GM18498 (cell line): Measurements from ENCODE around the gene SRGAP3.

Source experiments
- ATAC-seq: cut with Tn5 transposase; IDR thresholded peaks from one replicate; pipeline ENCODE4 v1.9.1; 2021; ENCODE audit warnings: mild to moderate bottlenecking, moderate library complexity; ENCODE audit not compliant: unreplicated experiment

SRGAP3 gene

DNA sequence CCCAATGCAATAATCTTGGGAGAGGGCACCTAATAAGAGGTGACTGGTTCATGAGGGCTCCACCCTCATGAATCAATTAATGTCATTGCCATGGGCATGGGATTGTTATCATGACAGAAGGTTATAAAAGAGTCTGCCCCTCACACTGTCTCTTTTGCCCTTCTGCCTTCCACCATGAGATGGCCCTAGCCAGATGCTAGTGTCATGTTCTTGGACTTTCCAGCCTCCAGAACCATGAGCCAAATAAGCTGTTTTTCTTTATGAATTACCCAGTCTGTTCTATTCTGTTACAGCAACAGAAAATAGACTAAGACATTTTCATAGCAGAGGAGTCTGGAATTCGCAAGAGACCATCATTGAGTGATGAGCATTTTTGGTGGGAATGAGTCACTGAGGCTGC, 270.2 kb downstream of the SRGAP3 start:
- no peak for ATAC-seq

DNA sequence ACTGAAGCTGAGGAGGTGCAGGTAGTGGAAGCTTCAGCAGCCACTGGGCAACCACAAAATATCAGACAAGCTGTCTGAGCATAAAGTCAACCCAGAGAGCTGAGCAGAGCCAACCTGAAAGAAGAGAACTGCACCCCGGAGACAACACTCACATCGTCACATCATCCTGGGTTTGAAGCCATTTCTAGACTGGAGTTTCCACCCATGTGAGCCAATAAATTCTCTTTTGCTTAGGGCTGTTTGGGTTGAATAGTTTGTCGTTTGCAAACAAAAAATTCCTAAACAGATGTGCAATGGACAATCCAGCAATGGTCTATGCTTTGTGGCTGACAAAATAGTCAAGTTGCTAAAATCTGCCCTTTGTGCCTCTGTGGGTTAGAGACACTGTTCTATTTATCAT, 270.9 kb downstream of the SRGAP3 start:
- no peak for ATAC-seq

DNA sequence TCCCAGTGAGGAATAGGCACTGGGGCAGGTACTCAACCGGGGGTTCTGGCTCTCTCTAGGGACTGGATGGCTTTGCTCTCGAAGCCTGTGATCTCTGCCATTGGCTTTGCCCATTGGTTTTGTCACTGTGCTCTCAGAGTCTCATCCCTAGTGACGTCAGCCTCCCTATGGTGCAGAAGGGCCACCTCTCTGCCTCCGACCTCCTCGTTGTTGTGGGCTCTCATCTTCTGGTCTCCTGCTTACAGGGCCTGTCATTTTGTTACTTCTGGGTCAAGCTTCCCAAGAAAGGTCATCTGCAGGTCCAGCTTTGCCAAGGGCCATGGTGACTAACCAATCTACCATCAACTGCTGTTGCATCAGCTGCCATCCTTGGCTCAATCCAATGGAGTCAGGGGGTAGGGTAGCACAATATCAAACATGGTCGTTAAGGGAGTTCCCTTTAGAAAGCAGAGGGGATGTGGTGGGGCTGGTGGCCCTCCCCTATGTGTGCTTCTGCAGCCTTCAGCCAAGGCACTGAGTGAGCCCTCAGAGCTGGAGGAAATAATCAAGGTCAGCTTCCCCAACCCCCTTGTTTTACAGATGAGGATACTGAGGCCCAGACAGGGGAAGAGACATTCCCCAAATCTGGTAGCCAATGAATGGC, 272.8 kb downstream of the SRGAP3 start:
- ATAC-seq, result no peak

DNA sequence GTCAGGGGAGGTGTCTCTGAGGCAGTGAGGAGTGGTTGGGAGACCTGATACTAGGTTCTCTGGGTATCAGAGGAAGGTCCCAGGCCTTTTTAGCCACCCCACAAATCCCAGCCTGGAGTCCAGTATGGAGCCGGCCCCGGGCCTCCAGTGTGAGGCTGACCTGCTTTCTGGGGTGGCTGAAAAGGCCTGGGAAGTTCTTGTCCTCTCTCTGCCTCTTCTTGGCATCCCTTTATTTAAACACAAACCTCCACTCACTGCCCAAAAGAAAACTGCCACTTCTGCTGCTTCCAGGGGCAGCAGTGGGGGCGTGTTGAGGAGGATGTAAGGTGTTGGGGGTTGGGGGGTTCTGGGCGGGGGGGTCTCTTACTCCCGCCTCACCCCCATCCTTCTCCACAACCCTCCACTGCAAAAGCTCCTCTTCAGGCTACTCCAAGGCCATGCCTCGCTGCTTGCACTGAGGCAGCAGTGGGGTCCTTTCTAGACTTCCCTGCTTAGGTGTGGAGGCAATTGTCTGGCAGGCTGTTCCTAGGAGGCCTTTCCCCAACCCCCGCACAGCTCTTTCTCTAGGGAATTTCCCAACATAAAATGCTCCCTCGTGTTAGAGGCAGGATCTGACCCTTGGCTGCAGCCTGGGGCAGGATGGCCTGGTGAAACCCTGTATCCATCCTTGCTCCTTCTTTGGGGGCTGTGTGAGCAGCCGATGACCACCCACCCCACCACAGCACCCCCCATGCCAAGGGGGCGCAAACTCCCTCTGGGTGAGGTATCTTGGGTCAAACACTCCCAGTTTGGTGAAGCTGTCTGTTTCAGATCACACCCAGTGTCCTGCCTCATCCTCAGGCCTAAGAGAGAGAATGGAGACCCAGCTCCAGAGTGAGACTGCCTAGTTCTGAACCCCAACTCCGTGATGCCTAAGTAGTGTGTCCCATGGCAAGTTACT, 274.1 kb downstream of the SRGAP3 start:
- ATAC-seq, result no peak

DNA sequence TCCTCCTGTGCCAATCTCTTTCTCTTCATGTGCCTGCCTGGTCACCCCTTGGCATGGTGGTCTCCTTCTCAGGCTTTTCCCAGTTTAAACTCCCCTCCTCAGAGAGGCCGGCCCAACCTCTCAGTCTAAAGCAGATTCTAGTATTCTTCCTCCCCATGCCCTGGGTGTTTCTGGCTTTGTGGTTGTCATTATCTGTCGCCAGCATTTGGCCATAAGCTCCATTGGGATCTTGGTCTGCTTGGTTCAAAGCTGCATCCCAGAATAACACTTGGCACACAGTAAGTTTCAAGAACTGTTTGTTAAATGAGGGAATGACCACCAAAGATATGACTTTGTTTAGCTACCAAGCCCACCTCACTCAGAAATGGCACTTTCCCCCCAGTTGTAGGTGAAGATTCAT, 275.0 kb downstream of the SRGAP3 start:
- no peak for ATAC-seq

DNA sequence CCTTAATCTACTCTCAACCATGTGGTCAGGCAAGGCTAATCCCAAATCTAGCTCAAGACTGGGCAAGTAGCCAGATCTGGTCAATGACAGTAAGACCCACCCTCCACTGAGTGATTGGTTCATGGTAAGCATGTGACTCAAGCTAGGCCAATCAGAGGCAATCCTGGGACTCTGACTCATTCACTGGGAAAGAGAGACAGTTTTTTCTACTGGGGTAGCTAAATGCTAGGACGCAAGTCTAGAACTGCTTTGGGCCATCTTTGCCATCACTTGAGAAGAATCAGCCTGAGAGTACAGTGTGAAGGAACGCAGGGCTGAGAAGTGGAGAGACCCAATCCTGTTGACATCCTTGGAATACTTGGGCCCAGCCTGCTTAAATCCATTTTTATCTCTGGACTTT, 276.8 kb downstream of the SRGAP3 start:
- no peak for ATAC-seq

DNA sequence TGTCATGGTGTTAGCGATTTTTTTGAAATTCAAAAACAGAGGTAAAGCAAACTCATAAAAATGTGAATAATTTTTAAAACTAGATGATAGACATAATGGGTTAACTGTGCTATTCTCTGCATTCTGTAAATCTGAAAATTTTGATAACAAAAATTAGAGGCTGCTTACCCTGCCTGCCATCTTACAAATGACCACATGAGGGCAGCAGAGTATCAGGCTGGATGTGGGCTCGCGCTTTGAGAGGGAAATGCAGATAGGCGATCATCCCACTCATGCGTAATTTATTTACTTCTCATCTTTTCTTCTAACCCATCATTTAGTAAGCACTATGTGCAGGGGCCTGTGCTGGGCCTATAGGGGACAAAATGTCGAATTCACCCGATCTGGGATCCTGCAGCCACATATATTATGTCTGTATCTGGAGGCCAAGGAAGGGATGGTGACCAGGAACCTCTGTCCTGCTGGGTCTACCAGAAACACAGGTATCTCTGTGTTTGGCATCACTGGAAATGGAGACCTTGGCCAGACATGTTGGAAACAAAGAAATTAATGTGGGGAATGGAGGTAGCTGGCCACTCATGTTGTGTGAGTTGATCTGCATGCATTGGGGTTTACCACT, 278.4 kb downstream of the SRGAP3 start:
- ATAC-seq, result peak; percentile 58

DNA sequence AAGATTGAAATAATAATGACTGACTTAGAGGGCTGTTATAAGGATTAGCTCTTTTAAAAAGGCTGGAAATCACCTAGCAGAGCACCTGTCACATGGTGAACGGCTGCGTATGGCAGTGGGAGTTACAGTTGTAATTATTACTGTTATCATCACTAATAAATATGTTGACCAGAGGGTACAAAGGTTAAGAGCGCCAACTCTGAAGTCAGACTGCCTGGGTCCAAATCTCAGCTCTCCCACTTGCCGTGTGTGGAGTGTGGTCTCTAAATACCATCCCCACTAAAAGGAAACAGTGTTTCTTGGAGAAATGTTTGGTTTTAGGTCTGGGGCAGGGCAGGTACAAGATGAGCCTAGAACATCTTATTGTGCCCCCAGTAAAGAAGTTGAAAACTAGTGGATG, 280.2 kb downstream of the SRGAP3 start:
- ATAC-seq, result no peak

DNA sequence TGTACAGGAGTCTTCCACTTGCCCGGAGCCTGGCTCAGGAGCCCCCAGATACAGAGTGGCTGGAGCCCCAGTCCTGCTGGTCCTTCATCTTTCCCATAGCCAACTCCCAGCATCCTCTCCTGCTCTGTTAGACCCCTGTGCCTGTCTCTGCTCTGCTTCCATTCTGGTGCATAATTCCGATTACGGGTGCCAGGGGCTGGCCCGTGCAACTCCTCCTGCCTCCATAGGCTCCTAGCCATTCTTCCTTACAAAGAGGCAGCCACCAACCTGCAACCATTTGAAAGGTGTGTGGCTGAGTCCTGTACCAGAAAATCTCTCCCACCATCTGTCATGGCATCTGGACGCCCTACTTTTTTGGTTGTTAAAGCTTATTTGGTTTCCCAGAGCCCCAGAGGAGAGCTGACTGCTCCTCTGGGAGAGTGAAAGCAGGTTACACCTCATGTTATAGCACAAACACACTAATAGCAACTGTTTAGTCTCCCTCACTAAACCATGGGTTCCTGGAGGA, 281.0 kb downstream of the SRGAP3 start:
- no peak for ATAC-seq

DNA sequence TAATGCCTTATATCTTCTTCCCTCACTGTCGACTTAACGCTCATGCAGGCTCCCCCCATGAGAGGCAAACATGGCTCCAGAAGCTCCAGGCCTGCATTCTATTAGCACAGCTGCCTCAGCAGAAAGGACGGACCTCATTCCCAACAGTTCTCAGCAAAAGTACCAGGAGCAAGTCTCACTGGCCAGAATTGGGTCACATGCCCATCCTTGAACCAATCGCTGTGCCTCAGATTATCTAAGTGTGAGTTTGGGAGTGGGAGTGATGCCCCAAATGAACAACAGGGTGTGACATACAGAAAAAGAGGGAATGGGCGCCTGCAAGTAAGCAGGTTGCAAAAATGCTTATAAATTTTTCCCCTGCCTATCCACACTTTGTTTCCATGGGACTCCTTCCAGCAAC, 281.9 kb downstream of the SRGAP3 start:
- no peak for ATAC-seq

DNA sequence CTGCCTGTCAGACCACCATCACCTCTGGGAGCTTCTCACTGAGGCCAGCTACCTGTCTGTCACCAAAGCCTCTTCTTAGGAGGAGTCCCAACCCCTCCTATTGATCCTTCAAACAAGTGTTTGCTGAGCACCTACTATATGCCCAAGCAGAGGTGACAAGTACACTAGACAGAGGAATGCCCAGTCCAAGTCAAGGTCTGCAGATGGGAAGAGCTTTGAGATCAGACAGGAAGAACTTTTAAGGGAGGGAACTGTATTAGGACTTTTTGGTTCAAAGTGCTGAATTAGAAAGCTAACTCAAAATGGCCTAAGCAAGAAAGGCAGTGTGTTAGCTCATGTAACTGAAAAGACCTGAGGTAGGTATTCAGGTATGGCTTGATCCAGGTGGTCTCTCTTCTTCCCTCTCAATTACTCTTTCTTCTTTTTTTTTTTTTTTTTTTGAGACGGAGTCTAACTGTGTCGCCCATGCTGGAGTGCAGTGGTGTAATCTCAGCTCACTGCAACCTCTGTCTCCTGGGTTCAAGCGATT, 282.6 kb downstream of the SRGAP3 start:
- no peak for ATAC-seq

DNA sequence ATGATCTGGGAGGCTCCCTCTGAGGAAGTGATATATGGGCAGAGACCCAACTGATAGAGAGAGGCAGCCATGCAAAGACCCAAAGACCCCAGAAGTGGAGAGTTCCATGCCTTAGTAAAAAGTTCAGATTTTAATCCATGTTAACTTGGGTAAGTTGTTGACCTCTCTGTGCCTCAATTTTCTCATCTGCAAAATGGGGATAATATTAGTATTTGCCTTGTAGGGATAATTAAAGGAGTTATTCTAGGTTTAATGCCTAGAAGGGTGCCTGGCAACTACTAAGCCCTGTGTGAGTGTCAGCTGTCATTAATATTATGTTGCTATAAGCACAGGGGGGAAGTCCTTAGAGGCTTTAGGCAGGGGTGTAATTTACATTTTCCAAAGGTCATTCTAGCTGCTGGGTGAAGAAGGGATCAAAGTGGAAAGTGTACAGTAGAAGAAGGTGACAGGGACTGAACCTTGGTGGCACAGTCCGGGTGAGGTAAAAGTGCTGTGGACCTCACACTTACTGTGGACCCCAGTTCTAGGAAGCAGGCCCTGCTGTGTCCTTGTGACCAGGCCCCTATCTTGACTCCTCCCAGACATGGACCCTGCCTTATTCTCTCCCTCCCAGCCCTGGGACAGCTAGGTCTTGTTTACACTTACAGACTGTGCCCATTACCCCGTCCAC, 283.2 kb downstream of the SRGAP3 start:
- no peak for ATAC-seq

DNA sequence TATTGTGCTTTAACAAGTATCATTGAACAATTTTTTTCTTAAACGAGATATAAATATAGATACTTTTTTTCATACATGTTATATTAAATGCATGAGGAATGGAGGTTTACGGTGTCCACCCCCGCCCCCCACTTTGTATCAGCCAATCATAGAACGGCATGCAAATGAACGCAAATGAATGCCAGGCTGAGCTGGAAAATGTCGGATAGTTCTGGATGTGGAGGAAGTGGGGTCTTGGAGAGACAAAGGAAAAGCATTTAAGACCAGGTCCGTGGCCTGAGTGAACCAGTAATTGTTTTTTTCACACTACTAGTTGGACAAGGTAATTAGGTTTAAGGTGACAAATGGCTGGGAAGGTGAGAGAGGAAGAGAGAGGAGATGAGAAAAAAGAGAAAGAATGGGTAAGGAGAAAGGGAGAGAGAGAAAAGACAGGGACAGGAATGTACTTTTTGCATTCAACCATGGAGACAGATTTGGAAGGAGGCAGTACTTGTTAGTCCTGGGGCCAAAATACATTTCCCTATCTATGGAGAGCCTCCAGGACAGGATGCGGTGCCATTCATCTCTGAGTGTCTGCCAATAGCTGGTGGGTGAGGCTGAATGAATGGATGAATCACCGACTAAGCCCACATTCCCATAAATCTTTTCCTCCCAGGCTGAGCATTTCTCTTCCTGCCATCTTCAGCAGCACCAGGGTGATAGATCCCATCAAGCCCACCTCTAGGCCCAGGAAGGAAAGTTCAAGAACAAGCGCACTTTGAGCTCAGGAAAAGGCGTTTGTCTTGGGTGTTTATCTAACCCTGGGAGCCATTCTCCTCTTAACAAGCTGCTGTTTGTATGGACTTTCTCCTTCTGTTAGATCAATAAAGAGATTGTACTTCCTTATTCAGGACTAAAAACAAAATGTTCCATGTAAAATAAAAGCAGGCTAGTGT, 284.7 kb downstream of the SRGAP3 start:
- ATAC-seq, result no peak

DNA sequence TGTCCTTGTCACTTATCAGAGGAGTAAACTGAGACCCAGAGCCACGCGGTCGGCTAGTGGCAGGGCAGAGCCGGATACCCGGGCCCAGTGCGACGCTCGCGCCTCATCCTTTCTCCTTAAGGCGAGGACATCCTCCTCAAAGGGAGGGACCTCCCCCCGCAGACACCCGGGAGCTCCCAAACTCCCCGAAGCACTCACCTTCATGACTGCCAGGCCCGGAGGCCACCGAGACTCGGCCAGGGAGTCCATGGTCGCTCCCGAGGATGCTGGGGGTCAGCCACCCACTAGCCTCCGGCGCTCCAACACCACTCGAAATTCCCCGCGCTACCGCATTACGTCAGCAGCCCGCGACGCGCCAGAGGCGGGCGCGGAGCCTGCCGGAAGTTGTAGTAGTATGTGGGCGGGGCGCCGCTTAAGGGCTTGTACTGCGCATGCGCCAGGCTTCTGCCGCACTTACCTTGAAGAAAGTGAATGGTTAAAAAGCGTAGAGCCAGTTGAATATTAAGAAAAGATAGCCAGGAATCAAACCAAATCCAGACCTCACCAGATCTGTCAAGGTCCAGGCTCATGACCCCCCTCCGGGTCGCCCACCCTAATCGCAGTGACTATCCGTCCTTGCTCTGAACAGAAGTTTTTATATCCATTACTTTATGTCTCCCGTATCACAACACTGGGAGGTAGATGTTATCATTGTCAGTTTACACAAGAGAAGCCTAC, 286.2 kb downstream of the SRGAP3 start, which contains the start of gene RAD18:
Gene RAD18, minus strand, starts transcription at position 336 of the 717 bp plus-strand sequence. Its CDS starts 87 bp downstream, at position 249.
- peak; percentile 92 for ATAC-seq

DNA sequence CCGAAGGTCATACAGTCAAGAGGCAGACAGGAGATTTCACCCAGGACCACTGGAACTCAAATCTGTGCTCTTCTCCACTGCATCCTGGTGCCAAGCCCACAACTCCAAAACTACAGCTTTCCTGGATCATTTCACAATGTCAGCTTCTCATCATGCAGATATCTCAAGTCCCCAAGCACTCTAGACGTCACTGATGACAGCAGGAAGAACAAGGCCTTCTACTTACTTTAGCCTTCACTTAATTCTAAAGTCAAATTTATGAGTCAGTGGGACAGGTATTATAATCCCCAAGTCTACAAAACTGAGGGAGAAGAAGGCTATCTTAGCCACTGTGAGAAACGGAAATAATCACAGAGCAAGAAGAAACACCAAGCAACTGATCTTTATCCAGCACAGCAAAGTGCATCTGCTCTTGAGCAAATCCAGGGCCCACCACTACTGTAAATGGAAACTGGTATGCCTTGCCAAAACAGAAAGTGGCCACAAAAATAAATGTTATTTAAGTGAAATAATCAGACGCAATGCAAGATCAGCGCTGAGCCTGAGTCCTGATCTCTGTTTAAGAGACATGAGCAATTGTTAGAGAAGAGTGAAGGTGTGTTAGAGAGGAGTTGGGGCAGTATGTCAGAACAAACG, 287.1 kb downstream of the SRGAP3 start:
- ATAC-seq, result no peak

DNA sequence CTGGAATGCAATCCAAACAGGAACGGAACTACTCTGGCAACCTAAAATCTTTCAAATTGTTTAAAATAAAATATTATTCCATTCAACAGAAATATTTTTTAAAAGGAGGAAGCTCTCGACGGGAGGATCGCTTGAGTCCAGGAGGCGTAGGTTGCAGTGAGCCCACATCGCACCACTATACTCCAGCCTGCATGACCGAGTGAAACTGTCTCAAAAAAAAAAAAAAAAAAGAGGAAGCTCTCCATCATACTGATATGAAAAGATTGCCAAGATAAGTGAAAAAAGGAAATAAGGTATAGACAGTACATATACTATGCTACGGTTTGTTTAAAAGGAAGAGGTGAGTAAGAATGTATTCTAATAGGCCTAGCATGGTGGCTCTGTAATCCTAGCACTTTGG, 289.8 kb downstream of the SRGAP3 start:
- ATAC-seq, result no peak

DNA sequence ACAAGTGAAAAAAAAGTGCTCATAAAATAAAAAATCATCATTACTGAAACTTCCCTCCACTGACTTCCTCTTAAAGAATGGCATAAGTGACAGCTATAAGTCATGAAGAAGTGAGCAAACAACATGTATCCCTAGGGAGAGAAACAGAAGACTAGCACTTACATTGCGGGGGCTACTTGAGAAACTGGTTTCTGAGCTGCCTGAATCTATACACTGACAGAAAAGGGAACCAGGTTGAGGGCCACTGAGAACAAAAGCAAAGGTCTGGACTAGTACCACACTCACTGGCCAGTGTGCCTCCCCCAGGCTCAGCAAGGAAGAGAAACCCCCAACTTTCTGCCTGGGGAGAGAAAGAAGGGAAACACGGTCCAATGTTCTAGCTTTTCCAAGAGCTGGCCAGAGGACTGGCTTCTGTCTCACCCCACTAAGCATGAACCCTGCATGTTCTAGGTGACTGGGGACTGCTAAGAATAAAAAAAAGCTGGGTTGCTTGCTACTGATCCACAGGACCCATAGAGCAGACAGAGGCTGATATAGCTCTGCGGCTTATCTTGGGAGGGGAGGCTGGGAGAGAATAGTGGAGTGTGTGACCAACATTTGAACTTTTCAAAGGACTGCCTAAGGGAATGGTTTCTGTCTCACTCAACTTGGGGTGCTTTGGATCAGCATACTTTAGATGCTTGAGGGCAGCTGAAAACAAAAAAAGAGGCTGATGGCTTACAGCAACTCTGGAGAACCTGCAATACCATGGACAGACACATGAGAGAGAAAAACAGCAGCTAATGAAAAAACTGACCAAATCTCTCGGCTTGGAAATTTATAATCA, 294.3 kb downstream of the SRGAP3 start:
- peak; percentile 85 for ATAC-seq

DNA sequence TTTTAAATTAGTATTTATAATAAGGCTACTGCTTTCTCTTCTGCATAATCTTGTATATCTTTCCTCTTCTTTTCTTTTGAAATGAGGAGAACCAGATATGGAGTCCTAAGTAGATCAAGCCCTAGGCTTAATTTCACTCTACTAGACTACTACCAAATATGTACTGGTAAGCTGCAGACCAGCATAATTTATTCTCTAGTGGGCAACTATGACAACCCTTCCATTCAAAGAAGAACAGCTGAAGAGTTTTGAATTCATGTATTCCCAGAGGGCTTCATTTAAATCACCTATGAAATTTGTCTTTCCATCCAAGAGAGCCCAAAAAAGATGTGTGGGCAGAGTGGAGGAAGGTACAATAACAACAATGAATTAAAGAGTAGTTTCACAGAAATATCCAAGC, 296.1 kb downstream of the SRGAP3 start:
- no peak for ATAC-seq
